Subcutaneous adipose tissue (tissue), 4 donors: ENCODE data around the gene BRAT1. TPM values are rescaled to one million over a fixed set of nuclear protein-coding genes. Genes with fewer than 3 reads are reported as not detected.

Experiments used
- CTCF ChIP-seq: fragments of 450-650 bp; IDR thresholded peaks from one replicate; pipeline ENCODE4 v1.5.1; 2016; ENCODE audit warnings: low read depth, mild to moderate bottlenecking, control low read depth, antibody characterized with exemption, moderate library complexity
- total RNA-seq, 4 donors: library from RNA; depleted of rRNA; stranded (reverse); fragments of >200 nt; gene quantifications; one replicate each; pipeline ENCODE4 v1.1.0, GENCODE V29; 2016

Gene BRAT1
- total RNA-seq, 4 donors from 2014 or later = 11.7 to 42.2 (median 19.8) TPM

GRCh38 chr7:2517678-2518507 is 37.4 kb downstream of the BRAT1 start:
- TF ChIP-seq CTCF = no peak

GRCh38 chr7:2517026-2517425 is 38.3 kb downstream of the BRAT1 start:
- TF ChIP-seq CTCF = no peak

- no peak for TF ChIP-seq CTCF
Measured at GRCh38 chr7:2516194-2516555, 39.1 kb downstream of the BRAT1 start.

GRCh38 chr7:2515424-2516193 is 39.7 kb downstream of the BRAT1 start:
- no peak for TF ChIP-seq CTCF

- TF ChIP-seq CTCF = no peak
Measured at GRCh38 chr7:2514473-2515423, 40.6 kb downstream of the BRAT1 start.

GRCh38 chr7:2513702-2514101 is 41.6 kb downstream of the BRAT1 start:
- TF ChIP-seq CTCF = no peak

- TF ChIP-seq CTCF = no peak
Measured at GRCh38 chr7:2512713-2513112, 42.6 kb downstream of the BRAT1 start.
